Duodenal mucosa (tissue), 2 donors: ENCODE measurements around the gene SESN3.
"Not testable (repeated sequence)": the region's sequence is repeated elsewhere in the genome, so short reads cannot be mapped to it uniquely, and the experiment has no call there.

Source experiments
- H3K27ac ChIP-seq: one replicate; pipeline ENCODE4 v1.7.0; 2013; ENCODE audit warnings: low read depth, low read length
- H3K27me3 ChIP-seq, 2 donors: one replicate each; pipeline ENCODE4 v1.7.0; 2013; ENCODE audit warnings: low read length in 2 of 2, control low read depth in 1 of 2; ENCODE audit not compliant: insufficient read depth in 2 of 2, control insufficient read depth in 1 of 2
- H3K36me3 ChIP-seq, 2 donors: one replicate each; pipeline ENCODE4 v1.7.0; 2013; ENCODE audit warnings: low read length in 2 of 2, control low read depth in 1 of 2; ENCODE audit not compliant: insufficient read depth in 2 of 2, control insufficient read depth in 1 of 2
- H3K4me1 ChIP-seq, 2 donors: one replicate each; pipeline ENCODE4 v1.7.0; 2013; ENCODE audit warnings: low read length in 2 of 2, control low read depth in 1 of 2; ENCODE audit not compliant: insufficient read depth in 2 of 2, control insufficient read depth in 1 of 2
- H3K4me3 ChIP-seq, 2 donors: one replicate each; pipeline ENCODE4 v1.7.0; 2013; ENCODE audit warnings: low read length in 2 of 2, low read depth in 1 of 2
- H3K9ac ChIP-seq, 2 donors: one replicate each; pipeline ENCODE4 v1.7.0; 2013; ENCODE audit warnings: low read length in 2 of 2, low read depth in 1 of 2
- H3K9me3 ChIP-seq, 2 donors: one replicate each; pipeline ENCODE4 v1.7.0; 2013; ENCODE audit warnings: low read length in 2 of 2, control low read depth in 1 of 2; ENCODE audit not compliant: control insufficient read depth in 1 of 2

The SESN3 gene

DNA sequence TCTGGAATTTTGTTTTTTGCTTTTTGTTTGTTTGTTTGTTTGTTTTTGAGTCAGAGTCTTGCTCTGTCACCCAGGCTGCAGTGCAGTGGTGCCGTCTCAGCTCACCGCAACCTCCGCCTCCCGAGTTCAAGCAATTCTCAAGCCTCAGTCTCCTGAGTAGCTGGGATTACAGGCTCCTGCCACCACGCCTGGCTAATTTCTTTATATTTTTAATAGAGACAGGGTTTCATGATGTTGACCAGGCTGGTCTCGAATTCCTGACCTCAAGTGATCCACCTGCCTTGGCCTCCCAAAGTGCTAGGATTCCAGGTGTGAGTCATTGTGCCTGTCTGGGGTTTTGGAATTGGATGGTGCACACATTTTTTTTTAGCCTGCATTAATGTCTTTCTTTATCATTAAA lies 20.9 kb upstream of the SESN3 start:
- not testable (repeated sequence) for H3K9ac ChIP-seq, H3K4me3 ChIP-seq, H3K27me3 ChIP-seq, H3K27ac ChIP-seq, H3K36me3 ChIP-seq, H3K9me3 ChIP-seq
- peaks cover 9 to 27% of the 10 kb centered on the region in 2 donors for H3K4me1 ChIP-seq

DNA sequence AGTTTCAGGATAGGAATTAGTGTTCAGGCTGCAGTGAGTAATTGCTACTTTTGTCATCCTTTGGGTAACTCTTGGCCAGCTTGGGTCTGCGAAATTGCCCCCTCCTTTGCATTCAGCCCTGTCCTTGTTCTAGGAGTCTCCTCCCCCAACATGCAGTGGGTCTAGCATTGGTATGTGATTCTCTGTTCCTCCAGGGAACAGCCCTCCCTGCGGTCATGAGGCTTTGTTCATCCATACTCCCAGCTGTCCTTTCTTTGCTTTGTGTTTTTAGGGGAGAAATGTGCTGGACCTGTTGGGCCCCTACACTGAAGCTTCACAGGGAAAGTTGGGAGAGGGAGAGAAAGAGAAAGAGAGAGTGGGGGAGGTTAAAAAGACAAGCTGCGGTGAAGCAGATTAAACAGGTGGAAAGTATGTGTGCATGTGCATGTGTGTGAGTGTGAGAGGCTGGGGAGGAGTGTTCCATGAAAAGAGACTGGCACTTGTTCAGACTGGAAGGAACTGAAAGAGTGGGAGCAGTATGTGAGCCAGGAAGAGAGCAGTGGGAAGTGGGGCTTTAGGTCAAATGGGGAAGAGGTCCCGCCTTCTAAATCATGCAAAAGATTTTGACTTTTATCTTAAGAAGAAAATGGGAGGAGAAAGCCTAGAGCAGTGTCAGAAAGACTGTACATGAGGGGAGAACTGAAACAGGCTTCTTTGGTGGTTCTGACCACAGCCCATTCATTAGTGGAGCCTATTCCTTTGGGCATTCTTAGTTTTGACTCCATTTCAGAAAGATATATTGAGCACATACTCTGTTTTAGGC lies 17.9 kb upstream of the SESN3 start:
- peaks cover 0 to 3% of the 10 kb centered on the region in 2 donors for H3K4me1 ChIP-seq
- no peaks in the 10 kb centered on the region for H3K27me3 ChIP-seq
- no peak overlapping the region for H3K27ac ChIP-seq
- H3K36me3 ChIP-seq = no peaks in the 10 kb centered on the region
- no peak overlapping the region for H3K4me3 ChIP-seq
- H3K9ac ChIP-seq = no peak overlapping the region
- H3K9me3 ChIP-seq = no peaks in the 10 kb centered on the region

DNA sequence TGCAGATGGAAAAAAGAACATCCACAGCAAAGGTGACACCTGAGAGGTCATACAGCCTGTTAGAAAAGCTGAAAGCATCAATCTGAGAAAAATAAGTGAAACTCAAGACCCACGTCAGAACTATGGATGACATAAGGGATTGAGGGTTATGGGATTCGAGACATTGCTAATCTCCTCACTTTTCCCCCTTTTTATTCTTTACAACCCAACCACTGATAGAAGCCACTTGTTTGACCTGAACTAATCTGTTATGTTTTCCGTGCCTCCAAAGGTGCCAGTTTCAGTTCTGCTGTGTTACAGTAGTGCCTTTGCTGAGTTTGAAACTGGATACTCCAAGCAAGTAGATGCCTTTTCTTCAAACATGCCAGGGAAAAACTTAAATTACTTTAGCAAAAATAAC lies 16.9 kb upstream of the SESN3 start:
- no peak overlapping the region for H3K27ac ChIP-seq

DNA sequence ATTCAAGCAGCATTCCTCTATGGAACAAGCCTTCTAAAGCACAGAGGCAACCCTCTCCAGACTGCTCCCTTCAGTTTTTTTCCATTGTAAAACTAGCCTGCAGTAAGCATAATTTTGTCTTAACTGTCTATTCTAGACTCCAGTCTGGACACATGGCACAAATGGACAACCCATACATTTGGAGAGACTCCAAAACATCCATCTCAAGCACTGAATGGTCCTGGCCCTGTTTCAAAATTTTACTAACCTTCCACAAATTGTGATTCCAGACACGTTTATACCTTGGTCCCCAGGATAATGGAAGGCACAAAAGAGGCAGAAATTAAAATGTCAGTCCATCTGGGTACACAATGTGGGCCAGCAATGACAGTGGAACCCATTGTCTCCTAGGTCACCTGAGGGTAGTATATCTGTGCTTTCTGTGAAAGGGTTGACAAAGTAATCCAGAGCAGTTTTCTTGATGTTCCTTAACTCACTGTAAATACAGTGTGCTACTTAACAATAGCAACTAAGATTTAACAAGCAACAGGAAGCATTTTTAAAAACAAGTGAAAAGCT lies 16.2 kb upstream of the SESN3 start:
- no peak overlapping the region for H3K27ac ChIP-seq
- H3K4me3 ChIP-seq = no peak overlapping the region
- H3K9ac ChIP-seq = no peak overlapping the region
- no peaks in the 10 kb centered on the region for H3K9me3 ChIP-seq
- no peaks in the 10 kb centered on the region for H3K36me3 ChIP-seq
- H3K27me3 ChIP-seq = no peaks in the 10 kb centered on the region
- H3K4me1 ChIP-seq = peaks cover 0 to 7% of the 10 kb centered on the region in 2 donors

More for the DNA sequence above, 16.9 kb upstream of the SESN3 start:
- H3K4me3 ChIP-seq = no peak overlapping the region
- H3K4me1 ChIP-seq = peaks cover 0 to 5% of the 10 kb centered on the region in 2 donors
- H3K27me3 ChIP-seq = no peaks in the 10 kb centered on the region
- H3K36me3 ChIP-seq = no peaks in the 10 kb centered on the region
- H3K9ac ChIP-seq = no peak overlapping the region
- H3K9me3 ChIP-seq = no peaks in the 10 kb centered on the region

DNA sequence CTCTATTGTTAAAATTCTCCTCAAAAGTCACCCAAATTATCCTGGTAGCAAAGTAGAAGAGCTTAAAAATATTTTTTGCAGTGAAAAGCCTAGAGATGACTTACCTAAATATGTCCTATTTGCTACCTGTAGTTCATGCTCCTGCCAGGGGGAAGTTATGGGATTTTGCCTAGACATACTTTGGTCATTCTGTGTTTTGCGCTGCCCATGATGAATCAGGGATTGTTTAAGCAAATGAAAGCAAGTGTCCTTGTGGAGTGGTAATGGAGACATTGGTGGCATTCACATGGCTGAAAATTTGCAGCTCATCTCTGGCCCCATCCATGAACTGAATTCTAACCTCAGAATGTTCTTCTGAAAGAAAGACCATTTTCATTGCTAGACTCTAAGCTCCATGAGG lies 14.6 kb upstream of the SESN3 start:
- Histone ChIP-seq H3K36me3 (no peaks in the 10 kb centered on the region), H3K27ac (no peak overlapping the region), H3K4me3 (no peak overlapping the region), H3K9me3 (no peaks in the 10 kb centered on the region), H3K9ac (no peak overlapping the region), H3K27me3 (no peaks in the 10 kb centered on the region), H3K4me1 (peaks cover 0 to 16% of the 10 kb centered on the region in 2 donors)

DNA sequence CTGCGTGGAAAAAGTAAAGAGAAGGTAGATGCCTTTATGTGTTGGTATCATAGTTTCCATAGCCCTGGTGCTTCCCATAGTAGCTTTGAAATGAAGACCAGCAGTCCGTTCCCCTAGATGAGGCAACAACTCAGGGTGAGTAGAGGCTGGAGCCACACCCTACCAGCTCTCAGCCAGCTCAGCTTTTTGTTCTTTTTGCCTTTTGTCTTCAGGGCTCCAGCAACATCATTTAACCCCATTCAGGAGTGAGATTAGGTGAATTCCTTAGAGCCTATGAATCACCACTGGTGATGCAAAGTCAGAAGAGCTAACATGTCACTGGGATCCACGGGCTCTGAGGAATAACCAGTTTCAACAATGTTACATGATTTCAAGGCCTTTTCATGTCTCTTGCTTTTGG lies 14.0 kb upstream of the SESN3 start:
- H3K9ac ChIP-seq = no peak overlapping the region
- no peak overlapping the region for H3K4me3 ChIP-seq
- H3K27me3 ChIP-seq = no peaks in the 10 kb centered on the region
- no peaks in the 10 kb centered on the region for H3K36me3 ChIP-seq
- H3K27ac ChIP-seq = no peak overlapping the region
- peaks cover 0 to 16% of the 10 kb centered on the region in 2 donors for H3K4me1 ChIP-seq
- H3K9me3 ChIP-seq = no peaks in the 10 kb centered on the region

DNA sequence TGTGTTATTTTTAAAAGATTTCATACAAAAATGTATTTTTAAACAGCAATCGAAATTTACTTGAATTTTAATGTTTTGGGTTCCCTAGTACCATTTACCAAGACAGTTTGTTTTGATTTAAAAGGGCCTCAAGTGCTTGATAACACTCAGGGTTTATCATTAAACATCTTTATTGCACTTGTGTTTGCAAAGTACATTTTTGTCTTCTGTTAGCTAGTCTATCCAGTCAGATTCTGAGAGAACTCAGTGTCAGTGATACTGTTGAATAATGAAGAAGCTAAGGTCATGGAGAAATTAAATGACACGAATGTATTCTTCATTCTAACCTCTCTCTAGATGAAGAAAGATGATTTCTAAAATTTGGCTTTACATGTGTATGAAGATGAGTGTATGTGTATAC lies 12.7 kb upstream of the SESN3 start:
- H3K27ac ChIP-seq = no peak overlapping the region
- H3K4me3 ChIP-seq = no peak overlapping the region
- no peak overlapping the region for H3K9ac ChIP-seq

DNA sequence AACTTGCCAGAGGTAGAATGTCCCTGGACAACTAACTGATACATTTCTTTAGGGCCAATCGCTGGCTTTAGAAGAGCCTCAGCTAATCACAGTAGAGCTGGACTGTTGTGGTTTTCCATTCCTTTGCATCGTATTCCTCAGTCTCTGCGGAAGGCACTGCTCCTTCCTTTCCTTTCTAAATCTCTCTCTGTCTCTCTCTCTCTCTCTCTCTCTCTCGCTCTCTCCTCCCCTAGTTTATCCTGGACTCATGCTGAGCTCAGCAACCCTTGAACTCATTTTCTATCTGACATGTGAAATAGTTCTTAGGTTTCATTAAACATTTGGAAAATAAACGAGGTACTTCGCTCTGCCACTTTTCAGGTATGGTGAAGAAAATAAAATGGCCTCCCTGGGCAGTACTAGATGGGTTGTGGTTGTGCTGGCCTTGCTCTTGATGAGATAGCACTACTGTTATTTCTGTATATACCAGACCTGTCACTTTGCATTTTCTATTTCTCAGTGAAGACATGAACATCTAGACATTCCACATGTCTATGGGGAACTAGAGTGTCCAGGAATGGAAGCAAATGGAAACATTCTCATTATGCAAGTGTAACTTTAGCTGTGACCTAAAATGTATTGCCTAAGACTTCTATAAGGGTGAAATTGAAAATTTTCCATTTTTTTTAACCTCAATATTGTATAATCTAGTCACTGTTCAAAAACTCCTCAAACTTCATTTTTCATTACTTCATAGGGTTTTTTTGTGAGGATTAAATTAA lies 12.0 kb upstream of the SESN3 start:
- no peaks in the 10 kb centered on the region for H3K27me3 ChIP-seq
- H3K9ac ChIP-seq = no peak overlapping the region
- H3K27ac ChIP-seq = no peak overlapping the region
- H3K9me3 ChIP-seq = no peaks in the 10 kb centered on the region
- H3K4me1 ChIP-seq = peaks cover 0 to 16% of the 10 kb centered on the region in 2 donors
- H3K36me3 ChIP-seq = no peaks in the 10 kb centered on the region
- no peak overlapping the region for H3K4me3 ChIP-seq

More for the DNA sequence above, 12.7 kb upstream of the SESN3 start:
- H3K4me1 ChIP-seq = peaks cover 0 to 16% of the 10 kb centered on the region in 2 donors
- no peaks in the 10 kb centered on the region for H3K27me3 ChIP-seq
- H3K9me3 ChIP-seq = no peaks in the 10 kb centered on the region
- H3K36me3 ChIP-seq = no peaks in the 10 kb centered on the region

DNA sequence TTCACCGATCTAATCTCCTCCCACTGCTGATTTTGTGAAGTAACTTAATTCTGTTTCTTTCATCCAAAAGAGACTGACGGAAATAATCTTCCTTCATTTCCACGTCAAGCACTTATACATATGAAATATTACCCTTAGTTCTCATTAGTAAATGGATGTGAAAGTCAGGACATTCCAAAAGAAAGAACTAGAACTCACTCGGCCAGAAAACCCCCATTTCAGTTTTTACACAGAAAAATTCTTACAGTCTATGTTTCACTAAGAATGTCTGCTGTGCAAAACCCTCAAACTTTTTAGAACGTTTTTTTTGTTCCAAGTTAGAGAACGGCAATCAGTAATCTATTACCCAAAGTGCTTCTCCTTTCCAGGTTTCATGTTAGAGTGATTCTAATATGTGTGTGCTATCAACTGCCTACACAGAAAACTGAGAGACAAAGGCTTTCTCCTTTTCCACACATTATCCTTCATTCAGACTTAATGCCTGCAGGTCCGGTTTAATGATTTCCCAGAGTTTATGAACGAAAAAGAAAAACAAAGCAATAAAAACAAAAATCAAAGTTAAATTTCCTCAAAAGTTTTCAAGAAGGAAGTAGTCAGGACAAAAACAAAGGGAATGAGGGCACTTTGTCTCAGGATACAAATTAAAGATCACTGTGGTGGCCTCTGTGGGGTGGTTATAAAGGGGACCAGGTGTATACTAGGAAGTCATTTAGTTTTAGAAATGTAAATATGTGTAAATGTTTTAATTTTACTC lies 11.3 kb upstream of the SESN3 start:
- no peak overlapping the region for H3K27ac ChIP-seq
- no peaks in the 10 kb centered on the region for H3K36me3 ChIP-seq
- H3K4me1 ChIP-seq = peaks cover 0 to 16% of the 10 kb centered on the region in 2 donors
- H3K9me3 ChIP-seq = no peaks in the 10 kb centered on the region
- no peak overlapping the region for H3K9ac ChIP-seq
- no peaks in the 10 kb centered on the region for H3K27me3 ChIP-seq
- no peak overlapping the region for H3K4me3 ChIP-seq
